Hepatocyte (in vitro differentiated cells): ENCODE results near the gene CAND1. TPM values are rescaled to one million over a fixed set of nuclear protein-coding genes. Genes with fewer than 3 reads are reported as not detected.

Experiments used
- DNase-seq: peaks from one replicate; pipeline ENCODE4 v3.0.0-alpha.2; 2016; ENCODE audit warnings: low spot score
- H2AFZ ChIP-seq: fragments of 200-600 bp; sonication (generic); 2 replicates; pipeline ENCODE4 v1.6.0; 2016; ENCODE audit warnings: antibody characterized with exemption, mild to moderate bottlenecking
- H3K27ac ChIP-seq: fragments of 200-600 bp; sonication (generic); 2 replicates; pipeline ENCODE4 v1.5.1; 2016; ENCODE audit warnings: mild to moderate bottlenecking
- H3K27me3 ChIP-seq: fragments of 200-600 bp; sonication (generic); 2 replicates; pipeline ENCODE4 v1.6.1; 2016
- H3K36me3 ChIP-seq: fragments of 200-600 bp; sonication (generic); replicated peaks from 2 replicates; pipeline ENCODE4 v1.5.1; 2016; ENCODE audit warnings: low read depth; ENCODE audit not compliant: insufficient read depth
- H3K4me1 ChIP-seq: fragments of 200-600 bp; sonication (generic); 2 replicates; pipeline ENCODE4 v1.5.1; 2016; ENCODE audit warnings: mild to moderate bottlenecking, moderate library complexity; ENCODE audit not compliant: insufficient read depth
- H3K4me2 ChIP-seq: fragments of 200-600 bp; sonication (generic); 2 replicates; pipeline ENCODE4 v1.6.0; 2016
- H3K4me3 ChIP-seq: fragments of 200-600 bp; sonication (generic); 2 replicates; pipeline ENCODE4 v1.5.1; 2016; ENCODE audit warnings: mild to moderate bottlenecking
- H3K79me2 ChIP-seq: fragments of 200-600 bp; sonication (generic); 2 replicates; pipeline ENCODE4 v1.6.0; 2017; ENCODE audit warnings: mild to moderate bottlenecking
- H3K9me2 ChIP-seq: fragments of 200-600 bp; sonication (generic); replicated peaks from 2 replicates; pipeline ENCODE4 v1.6.0; 2017; ENCODE audit warnings: mild to moderate bottlenecking; ENCODE audit not compliant: insufficient read depth
- H3K9me3 ChIP-seq: fragments of 200-600 bp; sonication (generic); 2 replicates; pipeline ENCODE4 v1.5.1; 2016; ENCODE audit warnings: low read depth, mild to moderate bottlenecking
- H4K20me1 ChIP-seq: fragments of 200-600 bp; sonication (generic); 2 replicates; pipeline ENCODE4 v1.6.0; 2016; ENCODE audit warnings: mild to moderate bottlenecking; ENCODE audit not compliant: insufficient read depth, poor library complexity, severe bottlenecking
- EZH2 ChIP-seq: fragments of 200-600 bp; sonication (generic); IDR thresholded peaks from 2 replicates; pipeline ENCODE4 v1.6.1; 2016; ENCODE audit warnings: antibody characterized with exemption, mild to moderate bottlenecking, borderline replicate concordance
- EZH2phosphoT487 ChIP-seq: fragments of 200-600 bp; sonication (generic); IDR thresholded peaks from one replicate; pipeline ENCODE4 v1.6.1; 2018; ENCODE audit warnings: antibody characterized with exemption, mild to moderate bottlenecking, low read depth, moderate library complexity; ENCODE audit not compliant: unreplicated experiment, severe bottlenecking
- WGBS: methylation state at CpG from one replicate; pipeline ENCODE4 v1.1.6; 2016; ENCODE audit warnings: low lambda C conversion rate; ENCODE audit errors: missing lambda C conversion rate; 5-methylcytosine and 5-hydroxymethylcytosine counted together
- polyA plus RNA-seq: library from polyadenylated mRNA; unstranded; fragments of >200 nt; fragmentation: Nextera tagmentation; extraction: Ambion mirVana; gene quantifications from 2 replicates; pipeline ENCODE4 v1.2.1, GENCODE V29; 2016
- total RNA-seq: library from RNA; depleted of rRNA; stranded (reverse); fragments of >200 nt; gene quantifications from 2 replicates; pipeline ENCODE4 v1.2.3, GENCODE V29; 2014
- TF ChIP-seq, protein P1 (sequence below): fragments of 200-600 bp; sonication (generic); IDR thresholded peaks from 2 replicates; pipeline ENCODE4 v1.5.1; 2016; ENCODE audit warnings: antibody characterized with exemption, mild to moderate bottlenecking; ENCODE audit not compliant: poor library complexity

Gene CAND1
- total and polyA plus RNA-seq, 2 experiments from 2014 or later, result 113 to 130 TPM

GRCh38 chr12:67320614-67321295 is 51.6 kb downstream of the CAND1 start:
- no peak overlapping the region for H3K27ac ChIP-seq
- no peaks in the 10 kb centered on the region for H3K4me1 ChIP-seq
- H3K79me2 ChIP-seq, result no peaks in the 10 kb centered on the region
- no peak for DNase-seq
- no peaks in the 10 kb centered on the region for H3K27me3 ChIP-seq
- H4K20me1 ChIP-seq, result no peaks in the 10 kb centered on the region
- no peak overlapping the region for H2AFZ ChIP-seq
- H3K9me3 ChIP-seq, result no peaks in the 10 kb centered on the region
- 92% methylated on average over 3 of the region's 3 CpGs for WGBS
- H3K36me3 ChIP-seq, result no peaks in the 10 kb centered on the region
- TF ChIP-seq EZH2 (no peak), EZH2phosphoT487 (no peak)
- TF ChIP-seq, protein P1, sequence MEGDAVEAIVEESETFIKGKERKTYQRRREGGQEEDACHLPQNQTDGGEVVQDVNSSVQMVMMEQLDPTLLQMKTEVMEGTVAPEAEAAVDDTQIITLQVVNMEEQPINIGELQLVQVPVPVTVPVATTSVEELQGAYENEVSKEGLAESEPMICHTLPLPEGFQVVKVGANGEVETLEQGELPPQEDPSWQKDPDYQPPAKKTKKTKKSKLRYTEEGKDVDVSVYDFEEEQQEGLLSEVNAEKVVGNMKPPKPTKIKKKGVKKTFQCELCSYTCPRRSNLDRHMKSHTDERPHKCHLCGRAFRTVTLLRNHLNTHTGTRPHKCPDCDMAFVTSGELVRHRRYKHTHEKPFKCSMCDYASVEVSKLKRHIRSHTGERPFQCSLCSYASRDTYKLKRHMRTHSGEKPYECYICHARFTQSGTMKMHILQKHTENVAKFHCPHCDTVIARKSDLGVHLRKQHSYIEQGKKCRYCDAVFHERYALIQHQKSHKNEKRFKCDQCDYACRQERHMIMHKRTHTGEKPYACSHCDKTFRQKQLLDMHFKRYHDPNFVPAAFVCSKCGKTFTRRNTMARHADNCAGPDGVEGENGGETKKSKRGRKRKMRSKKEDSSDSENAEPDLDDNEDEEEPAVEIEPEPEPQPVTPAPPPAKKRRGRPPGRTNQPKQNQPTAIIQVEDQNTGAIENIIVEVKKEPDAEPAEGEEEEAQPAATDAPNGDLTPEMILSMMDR, result no peak
- no peak overlapping the region for H3K4me3 ChIP-seq
- H3K9me2 ChIP-seq, result no peaks in the 10 kb centered on the region
- no peak overlapping the region for H3K4me2 ChIP-seq

DNA sequence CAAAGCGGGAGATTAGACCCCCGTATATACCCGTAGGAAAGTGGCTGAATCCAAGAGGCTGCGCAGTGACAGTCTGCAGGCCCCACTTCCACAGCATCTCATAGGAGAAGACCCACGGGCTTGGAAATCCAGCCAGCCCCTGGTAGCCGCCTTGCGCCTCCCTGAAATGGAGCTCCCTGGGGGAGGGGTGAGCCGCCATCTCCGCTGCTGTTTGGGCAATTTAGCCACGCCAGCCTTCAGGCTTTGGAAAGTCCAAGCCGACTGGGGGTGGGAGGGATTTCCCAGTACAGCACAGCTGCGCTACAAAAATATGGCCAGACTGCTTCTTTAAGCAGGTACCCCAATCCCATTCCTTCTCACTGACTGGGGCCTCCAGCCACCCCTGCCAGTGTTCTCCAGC is 53.4 kb downstream of the CAND1 start:
- no peaks in the 10 kb centered on the region for H3K4me1 ChIP-seq
- DNase-seq, result no peak
- no peak overlapping the region for H3K27ac ChIP-seq
- H3K27me3 ChIP-seq, result no peaks in the 10 kb centered on the region
- 88% methylated on average over 12 of the region's 12 CpGs for WGBS
- H2AFZ ChIP-seq, result no peak overlapping the region
- no peaks in the 10 kb centered on the region for H3K36me3 ChIP-seq
- no peaks in the 10 kb centered on the region for H3K79me2 ChIP-seq
- no peak for TF ChIP-seq EZH2
- TF ChIP-seq, protein P1, result no peak
- TF ChIP-seq EZH2phosphoT487, result no peak
- no peak overlapping the region for H3K4me2 ChIP-seq
- no peaks in the 10 kb centered on the region for H4K20me1 ChIP-seq
- no peak overlapping the region for H3K4me3 ChIP-seq
- no peaks in the 10 kb centered on the region for H3K9me2 ChIP-seq
- no peaks in the 10 kb centered on the region for H3K9me3 ChIP-seq

GRCh38 chr12:67323007-67323406 is 53.8 kb downstream of the CAND1 start:
- Histone ChIP-seq H2AFZ (no peak overlapping the region), H3K9me3 (no peaks in the 10 kb centered on the region), H3K27ac (no peak overlapping the region), H4K20me1 (no peaks in the 10 kb centered on the region), H3K4me1 (no peaks in the 10 kb centered on the region), H3K36me3 (no peaks in the 10 kb centered on the region), H3K4me2 (no peak overlapping the region), H3K9me2 (no peaks in the 10 kb centered on the region), H3K79me2 (no peaks in the 10 kb centered on the region), H3K27me3 (no peaks in the 10 kb centered on the region), H3K4me3 (no peak overlapping the region)
- WGBS, result 96% methylated on average over 3 of the region's 3 CpGs
- TF ChIP-seq, protein P1, result no peak
- no peak for TF ChIP-seq EZH2
- no peak for TF ChIP-seq EZH2phosphoT487
- DNase-seq, result no peak

- H3K9me3 ChIP-seq, result no peaks in the 10 kb centered on the region
- no peaks in the 10 kb centered on the region for H3K9me2 ChIP-seq
- TF ChIP-seq EZH2 (no peak), EZH2phosphoT487 (no peak)
- TF ChIP-seq, protein P1, result no peak
- H3K27me3 ChIP-seq, result no peaks in the 10 kb centered on the region
- H4K20me1 ChIP-seq, result no peaks in the 10 kb centered on the region
- no peaks in the 10 kb centered on the region for H3K79me2 ChIP-seq
- no peak overlapping the region for H3K4me3 ChIP-seq
- no peak overlapping the region for H3K4me2 ChIP-seq
- no peak overlapping the region for H2AFZ ChIP-seq
- H3K27ac ChIP-seq, result no peak overlapping the region
- H3K36me3 ChIP-seq, result no peaks in the 10 kb centered on the region
- DNase-seq, result no peak
- H3K4me1 ChIP-seq, result no peaks in the 10 kb centered on the region
Observed at GRCh38 chr12:67326637-67327036, 57.5 kb downstream of the CAND1 start.
